GM12864 (cell line): Measurements from ENCODE around the gene CHRNE.

Source experiments
- DNase-seq: peaks from one replicate; pipeline ENCODE4 v3.0.0-alpha.2; 2011; ENCODE audit warnings: low read depth
- H3K4me3 ChIP-seq: 2 replicates; pipeline ENCODE4 v1.5.1; 2011; ENCODE audit warnings: mild to moderate bottlenecking, low read depth, low read length, control low read depth
- CTCF ChIP-seq: IDR thresholded peaks from 2 replicates; pipeline ENCODE4 v1.5.1; 2011; ENCODE audit warnings: low read depth, mild to moderate bottlenecking, moderate library complexity, low read length, control low read depth, inconsistent platforms; ENCODE audit errors: missing control alignments

CHRNE gene

GRCh38 chr17:4863321-4863720 lies 39.6 kb downstream of the CHRNE start:
- H3K4me3 ChIP-seq, result no peak overlapping the region
- no peak for DNase-seq
- TF ChIP-seq CTCF, result no peak

GRCh38 chr17:4862720-4863119 lies 40.2 kb downstream of the CHRNE start:
- DNase-seq, result no peak
- no peak for TF ChIP-seq CTCF
- H3K4me3 ChIP-seq, result no peak overlapping the region

- no peak overlapping the region for H3K4me3 ChIP-seq
- no peak for TF ChIP-seq CTCF
- DNase-seq, result no peak
These were observed 41.8 kb downstream of the CHRNE start for GRCh38 chr17:4861052-4861451.

GRCh38 chr17:4860651-4861050 lies 42.2 kb downstream of the CHRNE start:
- TF ChIP-seq CTCF, result no peak
- no peak for DNase-seq
- H3K4me3 ChIP-seq, result no peak overlapping the region

GRCh38 chr17:4859816-4860625 lies 42.9 kb downstream of the CHRNE start:
- TF ChIP-seq CTCF, result no peak
- no peak for DNase-seq
- no peak overlapping the region for H3K4me3 ChIP-seq

GRCh38 chr17:4858882-4859260 lies 44.0 kb downstream of the CHRNE start:
- no peak for TF ChIP-seq CTCF
- DNase-seq, result no peak
- no peak overlapping the region for H3K4me3 ChIP-seq
